ENCODE data around the gene GUSB.
"Not testable (repeated sequence)": the region's sequence is repeated elsewhere in the genome, so short reads cannot be mapped to it uniquely, and the experiment has no call there.

The GUSB gene

DNA sequence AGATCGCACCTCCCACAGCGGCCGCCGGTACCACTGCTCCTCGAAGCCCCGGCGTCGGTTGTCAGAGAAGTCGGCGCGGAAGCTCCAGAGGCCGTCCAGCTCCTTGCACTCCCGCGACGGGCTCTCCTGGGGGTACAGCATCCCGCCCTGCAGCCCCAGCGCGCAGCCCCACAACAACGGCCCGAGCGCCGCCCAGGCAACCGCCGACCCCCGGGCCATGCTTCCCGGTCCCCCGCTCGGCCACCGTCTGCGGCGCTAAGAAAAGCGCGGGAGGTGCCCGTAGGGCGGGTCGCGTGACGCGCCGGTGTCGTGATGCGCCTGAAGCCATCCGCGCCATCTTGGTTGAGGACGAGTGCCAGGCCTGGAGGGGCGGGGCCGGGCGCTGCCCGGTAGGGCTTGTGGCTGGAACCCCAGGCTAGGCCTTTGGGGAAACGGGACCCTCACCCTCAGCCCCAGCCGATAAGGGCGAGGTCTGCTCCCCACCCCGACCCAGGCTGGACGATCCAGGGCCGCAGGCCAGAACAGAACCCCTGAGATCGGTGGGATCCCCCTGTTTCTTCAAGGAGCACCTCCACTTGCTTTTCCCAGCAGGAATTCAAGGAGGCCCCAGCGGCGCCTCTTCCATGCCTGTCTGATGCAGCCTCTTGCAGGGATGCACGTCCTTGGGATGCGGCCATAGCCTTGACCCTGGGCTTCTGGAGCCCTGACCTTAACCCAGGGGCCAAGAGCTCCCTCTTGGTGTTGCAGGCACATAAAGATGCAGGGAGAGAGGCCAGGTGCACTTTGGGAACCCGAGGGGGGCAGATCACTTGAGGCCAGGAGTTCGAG, at the start of gene GUSB:
GUSB (minus strand) TSS at position 249 of the 828 bp plus-strand sequence; CDS start at position 219, 30 bp downstream.
- TF ChIP-seq CTCF (IDR thresholded peaks at IDR 0.05; ENCODE audit: insufficient read depth, low read depth, low read length, missing control alignments): no peak
- peak within 1 kb of the TSS; percentile 74 for H3K4me3 ChIP-seq (ENCODE audit: low read length)
- peak; percentile 85 for DNase-seq (ENCODE audit: low read depth)

GRCh38 chr7:66028342-66028741, 46.3 kb upstream of the GUSB start:
- not testable (repeated sequence) for H3K4me3 ChIP-seq (ENCODE audit: low read length); DNase-seq (ENCODE audit: low read depth)

GRCh38 chr7:66016131-66016461, 34.1 kb upstream of the GUSB start:
- TF ChIP-seq CTCF (IDR thresholded peaks at IDR 0.05; ENCODE audit: insufficient read depth, low read depth, low read length, missing control alignments): no peak
- H3K4me3 ChIP-seq (ENCODE audit: low read length): no peak overlapping the region
- peak; percentile 54 for DNase-seq (ENCODE audit: low read depth)

DNA sequence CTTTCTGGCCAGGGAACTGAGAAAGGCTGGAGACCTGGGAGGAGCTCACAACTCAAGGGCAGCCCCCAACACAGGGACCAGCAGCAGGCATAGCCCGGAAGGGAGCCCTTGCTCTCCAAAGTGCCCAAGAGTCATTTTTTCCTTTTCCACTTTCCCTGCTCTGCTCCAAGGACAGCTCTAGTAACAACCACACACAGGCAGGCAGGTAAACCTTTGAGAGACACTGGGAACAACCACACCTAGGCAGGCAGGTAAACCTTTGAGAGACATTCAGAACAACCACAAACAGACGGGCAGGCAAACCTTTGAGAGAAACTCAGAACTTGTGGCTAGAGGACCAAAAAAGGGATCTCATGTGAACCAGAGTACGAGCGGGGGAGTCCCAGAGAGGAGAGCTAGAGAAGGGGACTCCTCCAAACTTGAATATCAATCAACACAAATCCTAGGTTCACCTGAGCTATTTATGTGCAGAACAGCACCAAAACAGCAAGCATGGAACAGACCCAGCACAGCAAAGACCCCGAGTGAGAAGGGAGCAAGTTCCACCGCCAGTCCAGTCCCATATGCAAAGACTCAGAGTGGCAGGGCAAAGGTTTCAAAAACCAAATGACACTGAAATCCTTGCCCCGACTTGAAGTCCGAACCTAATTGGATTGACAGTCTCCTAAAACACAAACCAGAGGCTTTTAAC, 33.6 kb upstream of the GUSB start:
- no peak for DNase-seq (ENCODE audit: low read depth)
- TF ChIP-seq CTCF (IDR thresholded peaks at IDR 0.05; ENCODE audit: insufficient read depth, low read depth, low read length, missing control alignments): no peak
- H3K4me3 ChIP-seq (ENCODE audit: low read length): no peak overlapping the region

- H3K4me3 ChIP-seq (ENCODE audit: low read length): no peak overlapping the region
- peak; percentile 30 for DNase-seq (ENCODE audit: low read depth)
- TF ChIP-seq CTCF (IDR thresholded peaks at IDR 0.05; ENCODE audit: insufficient read depth, low read depth, low read length, missing control alignments): peak; percentile 50
Observed at GRCh38 chr7:66013938-66014337, 31.9 kb upstream of the GUSB start.

DNA sequence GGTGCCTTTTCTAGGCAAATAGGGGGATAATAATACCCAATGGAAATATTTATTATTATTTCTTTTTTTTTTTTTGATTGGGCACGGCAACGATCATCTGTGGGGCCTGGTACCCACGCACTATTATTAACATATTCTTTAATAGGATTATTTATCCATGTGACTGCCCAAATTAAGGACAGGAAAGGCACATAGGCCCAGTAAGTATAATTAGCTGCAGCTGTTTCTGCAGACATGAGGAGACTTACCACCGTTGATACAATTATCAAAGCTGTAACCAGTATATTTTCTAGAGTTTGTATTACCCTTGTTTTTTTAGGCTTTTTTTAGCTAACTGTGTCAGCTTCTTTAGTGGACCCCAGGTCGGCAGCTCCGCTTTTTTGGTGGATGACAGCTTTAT, 25.2 kb upstream of the GUSB start:
- no peak overlapping the region for H3K4me3 ChIP-seq (ENCODE audit: low read length)
- no peak for TF ChIP-seq CTCF (IDR thresholded peaks at IDR 0.05; ENCODE audit: insufficient read depth, low read depth, low read length, missing control alignments)

GRCh38 chr7:66005115-66005671, 23.2 kb upstream of the GUSB start:
- H3K4me3 ChIP-seq (ENCODE audit: low read length); DNase-seq (ENCODE audit: low read depth): not testable (repeated sequence)

More for the DNA sequence above, 25.2 kb upstream of the GUSB start:
- no peak for DNase-seq (ENCODE audit: low read depth)

DNA sequence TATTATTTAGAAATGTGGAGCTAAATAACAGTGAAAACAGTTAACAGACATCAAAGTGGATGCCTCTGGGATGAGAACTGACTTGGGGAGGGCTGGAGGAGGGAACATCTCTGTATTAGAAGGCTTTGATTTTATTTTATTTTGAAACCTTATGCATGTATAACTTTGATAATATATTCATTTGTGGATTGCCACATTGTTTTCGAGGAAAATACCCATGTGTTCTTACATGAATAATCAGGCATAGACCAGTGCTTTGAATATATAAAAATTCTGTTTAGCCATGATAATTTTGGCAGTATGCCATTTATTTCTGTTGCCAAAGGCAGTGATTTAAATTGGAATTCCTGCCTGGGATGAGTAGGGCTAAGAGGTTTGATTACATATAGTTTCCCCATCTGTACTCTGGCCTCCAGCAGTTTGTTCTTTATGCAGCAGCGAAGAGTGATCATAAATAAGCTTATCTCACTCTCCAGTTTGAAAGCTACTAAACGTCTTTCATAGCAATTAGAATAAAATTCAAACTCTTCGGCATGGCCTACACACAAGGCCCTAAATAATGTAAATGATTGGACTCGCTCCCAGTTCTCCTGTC, 18.9 kb upstream of the GUSB start:
- not testable (repeated sequence) for DNase-seq (ENCODE audit: low read depth); H3K4me3 ChIP-seq (ENCODE audit: low read length)

DNA sequence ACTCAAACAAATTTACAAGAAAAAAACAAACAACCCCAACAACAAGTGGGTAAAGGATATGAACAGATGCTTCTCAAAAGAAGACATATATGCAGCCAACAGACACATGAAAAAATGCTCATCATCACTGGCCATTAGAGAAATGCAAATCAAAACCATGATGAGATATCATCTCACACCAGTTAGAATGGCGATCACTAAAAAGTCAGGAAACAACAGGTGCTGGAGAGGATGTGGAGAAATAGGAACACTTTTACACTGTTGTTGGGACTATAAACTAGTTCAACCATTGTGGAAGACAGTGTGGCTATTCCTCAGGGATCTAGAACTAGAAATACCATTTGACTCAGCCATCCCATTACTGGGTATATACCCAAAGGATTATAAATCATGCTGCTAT, 13.0 kb upstream of the GUSB start:
- H3K4me3 ChIP-seq (ENCODE audit: low read length); DNase-seq (ENCODE audit: low read depth): not testable (repeated sequence)
